Testis (tissue), 2 donors: ENCODE results near the gene AGBL1.

Experiments
- POLR2A ChIP-seq: fragments of 450-650 bp; IDR thresholded peaks from one replicate; pipeline ENCODE4 v1.6.1; 2017; ENCODE audit warnings: antibody characterized with exemption, mild to moderate bottlenecking, moderate library complexity
- TF ChIP-seq, protein P1 (sequence below), 3 experiments: fragments of 450-650 bp in 2 of 3; fragments of 200-600 bp in 1 of 3; sonication (generic) in 1 of 3; IDR thresholded peaks; one replicate each; pipeline ENCODE4 v1.5.1; 2016 to 2019; ENCODE audit warnings: antibody characterized with exemption in 3 of 3, mild to moderate bottlenecking in 2 of 3, moderate library complexity in 1 of 3

DNA sequence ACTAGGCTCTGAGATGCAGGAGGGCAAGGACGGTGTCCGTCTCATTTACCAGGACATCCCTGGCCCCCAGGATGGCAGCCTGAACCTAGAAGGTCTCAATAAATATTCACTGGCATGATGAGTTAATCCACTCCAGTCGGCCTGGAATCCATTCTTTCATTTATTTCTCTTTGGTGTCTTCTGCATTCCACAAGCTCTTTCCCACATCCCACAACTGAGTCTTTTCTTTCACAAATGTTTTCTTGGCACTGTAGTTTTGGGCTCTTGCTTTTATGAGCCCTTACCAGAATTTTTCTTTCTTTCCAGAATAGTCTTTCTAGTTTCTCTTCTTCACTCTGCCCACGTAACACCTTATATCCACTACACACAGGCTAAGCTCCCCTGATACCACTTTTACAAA is 778.0 kb downstream of the AGBL1 start:
- TF ChIP-seq, protein P1, sequence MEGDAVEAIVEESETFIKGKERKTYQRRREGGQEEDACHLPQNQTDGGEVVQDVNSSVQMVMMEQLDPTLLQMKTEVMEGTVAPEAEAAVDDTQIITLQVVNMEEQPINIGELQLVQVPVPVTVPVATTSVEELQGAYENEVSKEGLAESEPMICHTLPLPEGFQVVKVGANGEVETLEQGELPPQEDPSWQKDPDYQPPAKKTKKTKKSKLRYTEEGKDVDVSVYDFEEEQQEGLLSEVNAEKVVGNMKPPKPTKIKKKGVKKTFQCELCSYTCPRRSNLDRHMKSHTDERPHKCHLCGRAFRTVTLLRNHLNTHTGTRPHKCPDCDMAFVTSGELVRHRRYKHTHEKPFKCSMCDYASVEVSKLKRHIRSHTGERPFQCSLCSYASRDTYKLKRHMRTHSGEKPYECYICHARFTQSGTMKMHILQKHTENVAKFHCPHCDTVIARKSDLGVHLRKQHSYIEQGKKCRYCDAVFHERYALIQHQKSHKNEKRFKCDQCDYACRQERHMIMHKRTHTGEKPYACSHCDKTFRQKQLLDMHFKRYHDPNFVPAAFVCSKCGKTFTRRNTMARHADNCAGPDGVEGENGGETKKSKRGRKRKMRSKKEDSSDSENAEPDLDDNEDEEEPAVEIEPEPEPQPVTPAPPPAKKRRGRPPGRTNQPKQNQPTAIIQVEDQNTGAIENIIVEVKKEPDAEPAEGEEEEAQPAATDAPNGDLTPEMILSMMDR (IDR thresholded peaks at IDR 0.05), result no peak
- no peak for TF ChIP-seq POLR2A
